ENCODE data around the gene TLCD3B. TPM values are rescaled to one million over a fixed set of nuclear protein-coding genes. Genes with fewer than 3 reads are reported as not detected.

Gene TLCD3B
- total RNA-seq, 1 donor from 2014 or later: 1.0 TPM

DNA sequence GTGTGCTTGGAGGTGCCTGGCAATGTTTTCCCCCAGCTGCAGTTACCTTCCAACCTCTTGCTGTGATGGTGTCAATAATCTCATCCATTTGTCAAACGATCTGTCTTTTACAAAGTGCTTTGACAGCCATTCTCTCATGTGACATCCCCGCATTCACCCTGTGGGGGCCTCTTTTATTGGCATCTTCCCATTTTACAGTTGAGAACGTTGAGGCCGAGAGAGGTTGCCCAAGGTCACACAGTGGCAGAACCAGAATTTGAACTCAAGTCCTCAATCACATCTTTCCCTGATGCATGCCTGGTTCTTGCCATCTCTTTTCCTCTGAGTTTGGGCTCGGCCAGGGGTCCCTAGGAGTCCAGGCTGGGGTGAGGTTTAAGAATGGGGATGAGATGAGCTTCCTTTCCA, 55.9 kb downstream of the TLCD3B start:
- no peak for DNase-seq (ENCODE audit: low read depth)

Other genes starting within 250 kb of the TLCD3B start
- gene KIF22, start 240.5 kb downstream of the TLCD3B start, total RNA-seq: 10.2 and 10.9 TPM in 2 replicates
- gene MAZ, start 224.7 kb downstream of the TLCD3B start, total RNA-seq: 136 and 218 TPM in 2 replicates
- 0.83 and 3.1 TPM in 2 replicates for gene PRRT2, start 219.1 kb downstream of the TLCD3B start, total RNA-seq
- 38.4 and 49.0 TPM in 2 replicates for gene PAGR1, start 215.1 kb downstream of the TLCD3B start, total RNA-seq
- gene MVP, start 210.8 kb downstream of the TLCD3B start, total RNA-seq: 361 and 417 TPM in 2 replicates
- 47.2 and 53.9 TPM in 2 replicates for gene CDIPT, start 168.0 kb downstream of the TLCD3B start, total RNA-seq
- 6.4 and 11.8 TPM in 2 replicates for gene SEZ6L2, start 131.7 kb downstream of the TLCD3B start, total RNA-seq
- gene ASPHD1, start 130.8 kb downstream of the TLCD3B start, total RNA-seq: 3.9 and 4.0 TPM in 2 replicates
- 6.8 and 9.3 TPM in 2 replicates for gene KCTD13, start 105.0 kb downstream of the TLCD3B start, total RNA-seq
- 89.8 and 92.2 TPM in 2 replicates for gene TMEM219, start 69.2 kb downstream of the TLCD3B start, total RNA-seq
- 49.9 and 75.7 TPM in 2 replicates for gene TAOK2, start 57.4 kb downstream of the TLCD3B start, total RNA-seq
- gene HIRIP3, start 35.7 kb downstream of the TLCD3B start, total RNA-seq: 11.9 and 12.7 TPM in 2 replicates
- gene INO80E, start 35.0 kb downstream of the TLCD3B start, total RNA-seq: 43.8 and 97.6 TPM in 2 replicates
- not detected in 2 replicates for gene DOC2A, start 20.2 kb downstream of the TLCD3B start, total RNA-seq
- not detected in 2 replicates for gene C16orf92, start 8.1 kb downstream of the TLCD3B start, total RNA-seq
- gene ALDOA, start 34.5 kb upstream of the TLCD3B start, total RNA-seq: 2,927 and 3,693 TPM in 2 replicates
- 79.8 and 80.3 TPM in 2 replicates for gene PPP4C, start 44.7 kb upstream of the TLCD3B start, total RNA-seq
- gene TBX6, start 60.7 kb upstream of the TLCD3B start, total RNA-seq: 0.45 and 1.4 TPM in 2 replicates
- gene YPEL3, start 64.9 kb upstream of the TLCD3B start, total RNA-seq: 41.3 and 52.2 TPM in 2 replicates
- 0.24 and 0.47 TPM in 2 replicates for gene GDPD3, start 82.3 kb upstream of the TLCD3B start, total RNA-seq
- 13.7 and 20.9 TPM in 2 replicates for gene MAPK3, start 91.9 kb upstream of the TLCD3B start, total RNA-seq
- gene CORO1A, start 152.3 kb upstream of the TLCD3B start, total RNA-seq: 0.21 and 1.5 TPM in 2 replicates
- 66.2 and 236 TPM in 2 replicates for gene BOLA2B, start 162.4 kb upstream of the TLCD3B start, total RNA-seq
- gene SLX1A, start 162.6 kb upstream of the TLCD3B start, total RNA-seq: 12.7 and 26.6 TPM in 2 replicates
- gene SULT1A3, start 168.0 kb upstream of the TLCD3B start, total RNA-seq: 1.3 and 3.0 TPM in 2 replicates
- 1.7 and 2.4 TPM in 2 replicates for gene NPIPB13, start 217.2 kb upstream of the TLCD3B start, total RNA-seq